Lower leg skin (tissue), 4 donors: Measurements from ENCODE around the gene CSMD2. TPM values are rescaled to one million over a fixed set of nuclear protein-coding genes. Genes with fewer than 3 reads are reported as not detected.

Experiments used
- DNase-seq, 2 donors: peaks; one replicate each; pipeline ENCODE4 v3.0.0-alpha.2; 2019; ENCODE audit warnings: low spot score in 2 of 2
- H3K4me3 ChIP-seq: fragments of 200-600 bp; sonication (generic); 2 replicates; pipeline ENCODE4 v1.5.1; 2017; ENCODE audit warnings: mild to moderate bottlenecking, low read depth; ENCODE audit not compliant: poor library complexity, severe bottlenecking
- CTCF ChIP-seq, 3 donors: fragments of 450-650 bp; IDR thresholded peaks; one replicate each; pipeline ENCODE4 v1.5.1; 2016; ENCODE audit warnings: antibody characterized with exemption in 3 of 3, mild to moderate bottlenecking in 3 of 3, moderate library complexity in 2 of 3
- POLR2A ChIP-seq, 2 donors: fragments of 450-650 bp; IDR thresholded peaks; one replicate each; pipeline ENCODE4 v1.6.1; 2016 to 2017; ENCODE audit warnings: antibody characterized with exemption in 2 of 2, mild to moderate bottlenecking in 1 of 2, moderate library complexity in 1 of 2
- WGBS, 2 donors: methylation state at CpG; one replicate each; pipeline ENCODE4 v1.1.5; 2018; 5-methylcytosine and 5-hydroxymethylcytosine counted together
- intact Hi-C: fragments of 100-400 bp; cut with DNase I; formaldehyde crosslinking; loops from one replicate; pipeline ENCODE4 v1.15.0; 2023; ENCODE audit warnings: low total_unique reads
- total RNA-seq, 4 donors: library from RNA; depleted of rRNA; stranded (reverse); fragments of >200 nt; gene quantifications; one replicate each; pipeline ENCODE4 v1.1.0, GENCODE V29; 2016

The CSMD2 gene
- total RNA-seq, 4 donors from 2014 or later = 0.11 to 1.0 TPM; not detected in 2

GRCh38 chr1:33721301-33721815, 443.7 kb downstream of the CSMD2 start:
- DNase-seq = peak in 1 of 2 donors; percentile 64
- no peak for TF ChIP-seq CTCF (IDR thresholded peaks at IDR 0.05)
- no peak for TF ChIP-seq POLR2A (IDR thresholded peaks at IDR 0.05)
- no peak overlapping the region for H3K4me3 ChIP-seq
- intact Hi-C loops = no loop called here
- 78 to 90% methylated on average over 2 of the region's 2 CpGs for WGBS, 2 donors

GRCh38 chr1:33719771-33720670, 445.0 kb downstream of the CSMD2 start:
- TF ChIP-seq CTCF (IDR thresholded peaks at IDR 0.05) = no peak
- TF ChIP-seq POLR2A (IDR thresholded peaks at IDR 0.05) = no peak
- DNase-seq = peak in 1 of 2 donors; percentile 74
- intact Hi-C loops = no loop called here
- no peak overlapping the region for H3K4me3 ChIP-seq
- 63 to 69% methylated on average over 8 of the region's 8 CpGs for WGBS, 2 donors

GRCh38 chr1:33719326-33719725, 445.7 kb downstream of the CSMD2 start:
- intact Hi-C loops = no loop called here
- H3K4me3 ChIP-seq = no peak overlapping the region
- DNase-seq = peak in 1 of 2 donors; percentile 7
- TF ChIP-seq POLR2A (IDR thresholded peaks at IDR 0.05) (no peak), CTCF (IDR thresholded peaks at IDR 0.05) (no peak)
- WGBS, 2 donors = 90 to 95% methylated on average over 4 of the region's 4 CpGs

- no peak for TF ChIP-seq CTCF (IDR thresholded peaks at IDR 0.05)
- TF ChIP-seq POLR2A (IDR thresholded peaks at IDR 0.05) = no peak
- 87 to 93% methylated on average over 3 of the region's 3 CpGs for WGBS, 2 donors
- H3K4me3 ChIP-seq = no peak overlapping the region
- DNase-seq = peak in 1 of 2 donors; percentile 37
- intact Hi-C loops = no loop called here
Measured at GRCh38 chr1:33718186-33718585, 446.8 kb downstream of the CSMD2 start.

GRCh38 chr1:33716976-33717688, 447.9 kb downstream of the CSMD2 start:
- TF ChIP-seq CTCF (IDR thresholded peaks at IDR 0.05) (no peak), POLR2A (IDR thresholded peaks at IDR 0.05) (no peak)
- no peak overlapping the region for H3K4me3 ChIP-seq
- WGBS, 2 donors = 83% methylated on average over 3 of the region's 3 CpGs
- intact Hi-C loops = no loop called here
- DNase-seq = peak in 1 of 2 donors; percentile 49
